DOHH2 (cell line): ENCODE results near the gene PHLDA1.

Source experiments
- H3F3A ChIP-seq: fragments of 200-600 bp; sonication (generic), shearing (Covaris generic); 2 replicates; pipeline ENCODE4 v1.6.0; 2016; ENCODE audit warnings: antibody characterized with exemption, mild to moderate bottlenecking; ENCODE audit not compliant: control insufficient read depth, insufficient read depth
- H3K27ac ChIP-seq: fragments of 200-600 bp; sonication (generic); 2 replicates; pipeline ENCODE4 v1.5.1; 2014; ENCODE audit warnings: low read depth, mild to moderate bottlenecking, low read length, moderate library complexity
- H3K27me3 ChIP-seq: fragments of 200-600 bp; sonication (generic); 2 replicates; pipeline ENCODE4 v1.6.1; 2014; ENCODE audit warnings: mild to moderate bottlenecking, low read length, mixed read lengths; ENCODE audit not compliant: control insufficient read depth
- H3K36me3 ChIP-seq: fragments of 200-600 bp; sonication (generic); 2 replicates; pipeline ENCODE4 v1.6.1; 2014; ENCODE audit warnings: mild to moderate bottlenecking, low read length, moderate library complexity, mixed read lengths; ENCODE audit not compliant: control insufficient read depth
- H3K4me1 ChIP-seq: fragments of 200-600 bp; sonication (generic); 2 replicates; pipeline ENCODE4 v1.6.1; 2014; ENCODE audit warnings: mild to moderate bottlenecking, low read length, mixed read lengths; ENCODE audit not compliant: control insufficient read depth
- H3K4me2 ChIP-seq: fragments of 200-600 bp; sonication (generic); 2 replicates; pipeline ENCODE4 v1.6.0; 2014; ENCODE audit warnings: mild to moderate bottlenecking, low read length, moderate library complexity
- H3K4me3 ChIP-seq: fragments of 200-600 bp; sonication (generic); 2 replicates; pipeline ENCODE4 v1.5.1; 2014; ENCODE audit warnings: mild to moderate bottlenecking, low read length, mixed read lengths
- H3K79me2 ChIP-seq: fragments of 200-600 bp; sonication (generic); 2 replicates; pipeline ENCODE4 v1.6.1; 2014; ENCODE audit warnings: mild to moderate bottlenecking, low read length, mixed read lengths; ENCODE audit not compliant: control insufficient read depth
- H3K9me2 ChIP-seq: fragments of 200-600 bp; sonication (generic); replicated peaks from 2 replicates; pipeline ENCODE4 v1.6.1; 2014; ENCODE audit warnings: mild to moderate bottlenecking, low read length, mixed read lengths; ENCODE audit not compliant: control insufficient read depth
- H3K9me3 ChIP-seq: fragments of 200-600 bp; sonication (generic); 2 replicates; pipeline ENCODE4 v1.6.1; 2014; ENCODE audit warnings: antibody characterized with exemption, low read length, mixed read lengths; ENCODE audit not compliant: control insufficient read depth, insufficient read depth
- H4K20me1 ChIP-seq: fragments of 200-600 bp; sonication (generic); 2 replicates; pipeline ENCODE4 v1.6.0; 2014; ENCODE audit warnings: low read depth, mild to moderate bottlenecking, antibody characterized with exemption, low read length, moderate library complexity; ENCODE audit not compliant: control insufficient read depth, insufficient read depth
- CTCF ChIP-seq: fragments of 200-600 bp; sonication (generic); IDR thresholded peaks from one replicate; pipeline ENCODE4 v1.5.1; 2014; ENCODE audit warnings: antibody characterized with exemption, mild to moderate bottlenecking, low read depth, low read length; ENCODE audit not compliant: poor library complexity, severe bottlenecking
- EZH2phosphoT487 ChIP-seq: fragments of 200-600 bp; sonication (generic); IDR thresholded peaks from 2 replicates; pipeline ENCODE4 v1.6.1; 2017; ENCODE audit warnings: borderline replicate concordance, mild to moderate bottlenecking, antibody characterized with exemption, low read length, moderate library complexity, mixed read lengths

Gene PHLDA1

GRCh38 chr12:76002598-76003354 is 28.8 kb downstream of the PHLDA1 start:
- Histone ChIP-seq H3K4me1 (no peaks in the 10 kb centered on the region), H3F3A (no peaks in the 10 kb centered on the region), H3K27ac (no peak overlapping the region), H3K27me3 (no peaks in the 10 kb centered on the region), H3K4me2 (no peak overlapping the region), H3K36me3 (no peaks in the 10 kb centered on the region), H3K9me3 (no peaks in the 10 kb centered on the region), H3K9me2 (no peaks in the 10 kb centered on the region), H3K4me3 (no peak overlapping the region), H3K79me2 (no peaks in the 10 kb centered on the region), H4K20me1 (no peaks in the 10 kb centered on the region)
- TF ChIP-seq EZH2phosphoT487 (no peak), CTCF (no peak)

- H3K79me2 ChIP-seq = no peaks in the 10 kb centered on the region
- H3K36me3 ChIP-seq = no peaks in the 10 kb centered on the region
- H3K9me2 ChIP-seq = no peaks in the 10 kb centered on the region
- peaks cover 10% of the 10 kb centered on the region; the same call in 1 of the 2 replicates for H3K27me3 ChIP-seq
- H3K4me1 ChIP-seq = no peaks in the 10 kb centered on the region
- H3K9me3 ChIP-seq = no peaks in the 10 kb centered on the region
- no peaks in the 10 kb centered on the region for H3F3A ChIP-seq
- no peaks in the 10 kb centered on the region for H4K20me1 ChIP-seq
- TF ChIP-seq EZH2phosphoT487 = no peak
- TF ChIP-seq CTCF = no peak
- H3K4me2 ChIP-seq = no peak overlapping the region
- no peak overlapping the region for H3K27ac ChIP-seq
- H3K4me3 ChIP-seq = no peak overlapping the region
Measured at GRCh38 chr12:75998292-75999063, 33.1 kb downstream of the PHLDA1 start.

GRCh38 chr12:75997658-75998057 is 33.9 kb downstream of the PHLDA1 start:
- no peaks in the 10 kb centered on the region for H3K36me3 ChIP-seq
- H3K9me3 ChIP-seq = no peaks in the 10 kb centered on the region
- no peak for TF ChIP-seq CTCF
- no peak for TF ChIP-seq EZH2phosphoT487
- H3K9me2 ChIP-seq = no peaks in the 10 kb centered on the region
- no peak overlapping the region for H3K27ac ChIP-seq
- no peaks in the 10 kb centered on the region for H3K79me2 ChIP-seq
- H3K4me1 ChIP-seq = no peaks in the 10 kb centered on the region
- H3F3A ChIP-seq = no peaks in the 10 kb centered on the region
- no peak overlapping the region for H3K4me2 ChIP-seq
- no peak overlapping the region for H3K4me3 ChIP-seq
- H3K27me3 ChIP-seq = peaks cover 10% of the 10 kb centered on the region; the same call in 1 of the 2 replicates
- H4K20me1 ChIP-seq = no peaks in the 10 kb centered on the region
